Ishikawa (cell line): ENCODE results near the gene SUMO4.

ENCODE experiments used
- CEBPB ChIP-seq: IDR thresholded peaks from 2 replicates; pipeline ENCODE4 v1.6.1; 2012
- EGR1 ChIP-seq: IDR thresholded peaks from 2 replicates; pipeline ENCODE4 v1.6.1; 2012
- EP300 ChIP-seq: IDR thresholded peaks from 2 replicates; pipeline ENCODE4 v1.6.1; 2012; ENCODE audit warnings: borderline replicate concordance
- FOXM1 ChIP-seq: IDR thresholded peaks from 2 replicates; pipeline ENCODE4 v1.6.1; 2012; ENCODE audit warnings: low read depth, borderline replicate concordance
- RAD21 ChIP-seq: IDR thresholded peaks from 2 replicates; pipeline ENCODE4 v1.6.1; 2012; ENCODE audit warnings: low read depth
- TAF1 ChIP-seq: IDR thresholded peaks from 2 replicates; pipeline ENCODE4 v1.6.1; 2012; ENCODE audit warnings: low read depth, mild to moderate bottlenecking
- TCF12 ChIP-seq: IDR thresholded peaks from 2 replicates; pipeline ENCODE4 v1.6.1; 2012; ENCODE audit warnings: low read depth
- USF1 ChIP-seq: IDR thresholded peaks from 2 replicates; pipeline ENCODE4 v1.6.1; 2012
- YY1 ChIP-seq: IDR thresholded peaks from 2 replicates; pipeline ENCODE4 v1.6.1; 2012; ENCODE audit warnings: low read depth
- ZBTB7A ChIP-seq: IDR thresholded peaks from 2 replicates; pipeline ENCODE4 v1.6.1; 2012; ENCODE audit warnings: low read depth
- TF ChIP-seq, protein P1 (sequence below): IDR thresholded peaks from 2 replicates; pipeline ENCODE4 v1.6.1; 2012

DNA sequence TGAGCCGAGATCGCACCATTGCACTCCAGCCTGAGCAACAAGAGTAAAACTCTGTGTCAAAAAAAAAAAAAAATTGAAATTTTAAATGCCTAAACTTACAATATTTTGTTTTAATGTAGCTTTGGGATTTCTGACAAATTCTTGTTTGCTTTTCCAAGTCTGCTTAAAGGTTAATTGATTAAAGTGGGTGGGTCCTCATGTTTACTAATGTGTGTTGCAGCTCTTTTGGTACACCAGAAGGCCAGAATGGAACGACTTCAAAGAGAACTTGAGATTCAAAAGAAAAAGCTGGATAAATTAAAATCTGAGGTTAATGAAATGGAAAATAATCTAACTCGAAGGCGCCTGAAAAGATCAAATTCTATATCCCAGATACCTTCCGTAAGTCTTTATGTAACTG is 2.7 kb upstream of the SUMO4 start:
- TF ChIP-seq YY1 (no peak), TAF1 (no peak), FOXM1 (no peak), EP300 (no peak), CEBPB (no peak), USF1 (no peak), TCF12 (no peak), ZBTB7A (no peak), RAD21 (no peak), EGR1 (no peak)
- TF ChIP-seq, protein P1, sequence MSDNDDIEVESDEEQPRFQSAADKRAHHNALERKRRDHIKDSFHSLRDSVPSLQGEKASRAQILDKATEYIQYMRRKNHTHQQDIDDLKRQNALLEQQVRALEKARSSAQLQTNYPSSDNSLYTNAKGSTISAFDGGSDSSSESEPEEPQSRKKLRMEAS, result no peak
